Ovary (tissue), 9 donors: Measurements from ENCODE around the gene DHX8. TPM values are rescaled to one million over a fixed set of nuclear protein-coding genes. Genes with fewer than 3 reads are reported as not detected.

ENCODE experiments used
- DNase-seq, 5 donors: peaks; one replicate each; pipeline ENCODE4 v3.0.0-alpha.2; 2019 to 2020
- H3K27ac ChIP-seq, 2 donors: fragments of 200-600 bp; one replicate each; pipeline versions ENCODE4 v1.5.1 to v1.8.0; 2019 to 2022
- H3K27me3 ChIP-seq: fragments of 200-600 bp; one replicate; pipeline ENCODE4 v1.8.0; 2022
- H3K36me3 ChIP-seq: fragments of 200-600 bp; sonication (generic); one replicate; pipeline ENCODE4 v1.5.1; 2019
- H3K4me1 ChIP-seq: one replicate; pipeline ENCODE4 v1.8.1; 2013; ENCODE audit warnings: mild to moderate bottlenecking, moderate library complexity; ENCODE audit not compliant: insufficient read depth
- H3K4me3 ChIP-seq: fragments of 200-600 bp; sonication (generic); one replicate; pipeline ENCODE4 v1.5.1; 2017
- H3K9me3 ChIP-seq, 2 donors: fragments of 200-600 bp in 1 of 2; sonication (generic) in 1 of 2; one replicate each; pipeline versions ENCODE4 v1.5.1 to v1.8.1; 2013 to 2019; ENCODE audit warnings: mild to moderate bottlenecking in 1 of 2, moderate library complexity in 1 of 2
- EP300 ChIP-seq: sonication (generic); formaldehyde crosslinking; IDR thresholded peaks from one replicate; pipeline ENCODE4 v1.6.1; 2017; ENCODE audit warnings: antibody characterized with exemption
- POLR2A ChIP-seq: fragments of 450-650 bp; IDR thresholded peaks from one replicate; pipeline ENCODE4 v1.6.1; 2017; ENCODE audit warnings: antibody characterized with exemption, mild to moderate bottlenecking, moderate library complexity
- WGBS, 3 donors: extraction: QIAGEN DNeasy Blood & Tissue Kit in 1 of 3; methylation state at CpG; one replicate each; pipeline versions ENCODE4 v1.1.5 to v1.1.7; 2013 to 2017; 5-methylcytosine and 5-hydroxymethylcytosine counted together
- intact Hi-C, 4 donors: fragments of 100-400 bp; cut with DNase I; formaldehyde crosslinking; loops; one replicate each; pipeline versions ENCODE4 v1.11.0 to v1.15.1; 2022 to 2023
- polyA plus RNA-seq, 2 donors: library from polyadenylated mRNA; stranded (reverse); fragments of 200-250 nt in 1 of 2; fragments of 350-450 nt in 1 of 2; fragmentation: Illumina TruSeq in 1 of 2; extraction: RNeasy Lipid Tissue Mini Kit (QIAGEN cat#74804) in 1 of 2; gene quantifications; one replicate each; pipeline ENCODE4 v1.2.3, GENCODE V29; 2013 to 2014
- total RNA-seq, 7 donors: library from RNA; depleted of rRNA in 2 of 7; stranded (reverse); fragments of >200 nt in 2 of 7; fragmentation: NEBNext Ultra II Directional in 3 of 7; extraction: Animal tissue kit (Norgen Biotek cat#: 25700) in 3 of 7; gene quantifications; one replicate each; pipeline versions ENCODE4 v1.1.0 to v1.2.4, GENCODE V29; 2016 to 2023
- TF ChIP-seq, protein P1 (sequence below), 3 donors: fragments of 450-650 bp in 2 of 3; fragments of 200-600 bp in 1 of 3; IDR thresholded peaks; one replicate each; pipeline versions ENCODE4 v1.5.1 to v1.8.0; 2016 to 2022; ENCODE audit warnings: antibody characterized with exemption in 3 of 3, mild to moderate bottlenecking in 1 of 3
- donor health status: DM: no; HTN: no; CAD: no; lungs with moderate emphysema.
- donor health status: DM: no; HTN: no; CAD: no.
- donor health status: Bipolar disorder and iron deficiency.
- donor health status: DM: yes; HTN: yes; CAD: no.
- donor health status: DM: no; HTN: no; CAD: no.
- donor health status: DM: yes; HTN: yes; CAD: no.

The DHX8 gene
- total and polyA plus RNA-seq, 9 donors, result 14.6 to 55.1 (median 37.1) TPM

DNA sequence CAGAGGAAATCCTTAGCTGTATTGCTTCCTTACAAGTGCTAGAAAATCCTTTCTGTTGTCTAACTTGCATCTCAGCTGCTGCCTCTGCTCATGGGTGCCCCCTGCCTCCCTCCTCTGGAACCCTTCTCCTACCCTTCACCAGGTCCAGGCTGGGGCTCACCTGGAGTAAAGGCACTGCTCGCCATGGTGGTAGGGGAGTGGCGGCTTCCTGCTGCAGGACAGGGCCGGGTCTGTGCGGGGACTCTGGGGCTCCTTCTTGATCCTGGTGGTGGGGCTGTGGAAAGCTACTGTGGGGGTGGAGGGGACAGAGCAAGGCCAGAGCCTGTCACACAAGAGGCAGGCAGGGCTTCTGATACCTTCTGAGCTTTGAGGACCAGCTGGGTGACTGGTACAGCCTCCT lies 49.9 kb downstream of the DHX8 start:
- no peak for DNase-seq

DNA sequence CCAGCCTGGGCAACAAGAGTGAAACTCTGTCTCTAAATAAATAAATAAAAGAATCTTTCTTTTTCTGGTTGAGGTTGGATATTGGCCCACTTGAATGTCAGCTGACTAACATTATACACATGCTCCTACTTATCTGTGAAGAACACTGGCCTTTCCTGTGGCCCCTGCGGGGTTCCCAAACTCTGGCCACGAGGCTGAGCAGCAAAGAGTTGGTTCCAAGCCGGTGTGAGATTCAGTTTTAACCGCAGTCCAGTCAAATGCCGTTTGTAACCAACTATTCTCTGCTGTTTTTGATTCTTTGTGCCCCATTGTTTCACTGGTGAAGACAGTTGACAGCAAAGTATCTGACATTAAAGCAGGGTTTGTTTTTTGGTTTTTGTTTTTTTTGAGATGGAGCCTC lies 51.1 kb downstream of the DHX8 start:
- DNase-seq, result no peak
- intact Hi-C loops, result no loop called here
- Histone ChIP-seq H3K27me3 (no peaks in the 10 kb centered on the region), H3K4me3 (no peak overlapping the region), H3K27ac (no peak overlapping the region), H3K9me3 (no peaks in the 10 kb centered on the region), H3K4me1 (peaks cover 8% of the 10 kb centered on the region), H3K36me3 (no peaks in the 10 kb centered on the region)
- WGBS, 3 donors, result 93% methylated on average over 5 of the region's 5 CpGs
- TF ChIP-seq, protein P1, sequence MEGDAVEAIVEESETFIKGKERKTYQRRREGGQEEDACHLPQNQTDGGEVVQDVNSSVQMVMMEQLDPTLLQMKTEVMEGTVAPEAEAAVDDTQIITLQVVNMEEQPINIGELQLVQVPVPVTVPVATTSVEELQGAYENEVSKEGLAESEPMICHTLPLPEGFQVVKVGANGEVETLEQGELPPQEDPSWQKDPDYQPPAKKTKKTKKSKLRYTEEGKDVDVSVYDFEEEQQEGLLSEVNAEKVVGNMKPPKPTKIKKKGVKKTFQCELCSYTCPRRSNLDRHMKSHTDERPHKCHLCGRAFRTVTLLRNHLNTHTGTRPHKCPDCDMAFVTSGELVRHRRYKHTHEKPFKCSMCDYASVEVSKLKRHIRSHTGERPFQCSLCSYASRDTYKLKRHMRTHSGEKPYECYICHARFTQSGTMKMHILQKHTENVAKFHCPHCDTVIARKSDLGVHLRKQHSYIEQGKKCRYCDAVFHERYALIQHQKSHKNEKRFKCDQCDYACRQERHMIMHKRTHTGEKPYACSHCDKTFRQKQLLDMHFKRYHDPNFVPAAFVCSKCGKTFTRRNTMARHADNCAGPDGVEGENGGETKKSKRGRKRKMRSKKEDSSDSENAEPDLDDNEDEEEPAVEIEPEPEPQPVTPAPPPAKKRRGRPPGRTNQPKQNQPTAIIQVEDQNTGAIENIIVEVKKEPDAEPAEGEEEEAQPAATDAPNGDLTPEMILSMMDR (IDR thresholded peaks at IDR 0.05), result no peak
- TF ChIP-seq POLR2A, result no peak
- TF ChIP-seq EP300, result no peak

More for the DNA sequence above, 49.9 kb downstream of the DHX8 start:
- Histone ChIP-seq H3K4me3 (no peak overlapping the region), H3K4me1 (peaks cover 8% of the 10 kb centered on the region), H3K27me3 (no peaks in the 10 kb centered on the region), H3K9me3 (no peaks in the 10 kb centered on the region), H3K27ac (no peak overlapping the region), H3K36me3 (no peaks in the 10 kb centered on the region)
- TF ChIP-seq POLR2A (no peak), EP300 (no peak)
- intact Hi-C loops, result no loop called here
- 92 to 100% (median 95%) methylated on average over 4 of the region's 4 CpGs for WGBS, 3 donors

DNA sequence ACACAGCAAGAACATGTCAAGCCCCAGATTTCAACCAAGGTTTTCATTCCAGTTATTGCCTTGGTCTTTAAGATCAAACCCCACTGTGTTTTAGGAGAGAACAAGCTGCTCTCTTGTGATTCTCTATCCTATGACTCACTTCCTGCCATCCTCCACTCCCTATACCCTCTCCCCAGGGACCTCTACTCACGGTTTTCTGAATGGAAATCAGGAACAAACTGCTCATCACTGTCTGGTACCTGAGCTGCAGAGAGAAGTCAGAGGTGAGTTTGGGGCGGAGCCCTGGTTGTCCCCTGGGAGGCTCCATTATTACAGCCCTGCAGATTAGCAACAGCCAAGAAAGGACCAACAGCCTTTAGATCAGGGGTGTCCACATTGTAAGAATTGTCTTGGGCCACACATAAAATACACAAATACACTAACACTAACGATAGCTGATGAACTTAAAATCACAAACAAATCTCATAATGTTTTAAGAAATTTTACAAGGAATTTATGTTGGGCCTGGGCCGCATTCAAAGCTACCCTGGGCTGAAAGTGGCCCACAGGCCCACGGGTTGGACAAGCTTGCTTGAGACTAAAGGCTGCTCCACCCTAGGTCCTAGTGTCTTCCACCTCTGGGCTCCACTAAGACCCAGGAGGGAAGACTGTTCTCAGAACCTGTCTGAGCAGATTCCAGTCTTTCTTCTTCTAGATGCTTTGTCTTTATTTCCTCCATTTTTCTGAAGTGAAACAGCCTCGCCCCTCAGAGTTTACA lies 52.6 kb downstream of the DHX8 start:
- Histone ChIP-seq H3K27ac (no peak overlapping the region), H3K4me1 (no peaks in the 10 kb centered on the region), H3K27me3 (no peaks in the 10 kb centered on the region), H3K9me3 (no peaks in the 10 kb centered on the region), H3K4me3 (no peak overlapping the region), H3K36me3 (no peaks in the 10 kb centered on the region)
- WGBS, 3 donors, result 66 to 77% (median 77%) methylated on average over 6 of the region's 6 CpGs
- intact Hi-C loops, result no loop called here
- DNase-seq, result no peak
- no peak for TF ChIP-seq POLR2A
- TF ChIP-seq EP300, result no peak
- TF ChIP-seq, protein P1 (IDR thresholded peaks at IDR 0.05), result no peak

DNA sequence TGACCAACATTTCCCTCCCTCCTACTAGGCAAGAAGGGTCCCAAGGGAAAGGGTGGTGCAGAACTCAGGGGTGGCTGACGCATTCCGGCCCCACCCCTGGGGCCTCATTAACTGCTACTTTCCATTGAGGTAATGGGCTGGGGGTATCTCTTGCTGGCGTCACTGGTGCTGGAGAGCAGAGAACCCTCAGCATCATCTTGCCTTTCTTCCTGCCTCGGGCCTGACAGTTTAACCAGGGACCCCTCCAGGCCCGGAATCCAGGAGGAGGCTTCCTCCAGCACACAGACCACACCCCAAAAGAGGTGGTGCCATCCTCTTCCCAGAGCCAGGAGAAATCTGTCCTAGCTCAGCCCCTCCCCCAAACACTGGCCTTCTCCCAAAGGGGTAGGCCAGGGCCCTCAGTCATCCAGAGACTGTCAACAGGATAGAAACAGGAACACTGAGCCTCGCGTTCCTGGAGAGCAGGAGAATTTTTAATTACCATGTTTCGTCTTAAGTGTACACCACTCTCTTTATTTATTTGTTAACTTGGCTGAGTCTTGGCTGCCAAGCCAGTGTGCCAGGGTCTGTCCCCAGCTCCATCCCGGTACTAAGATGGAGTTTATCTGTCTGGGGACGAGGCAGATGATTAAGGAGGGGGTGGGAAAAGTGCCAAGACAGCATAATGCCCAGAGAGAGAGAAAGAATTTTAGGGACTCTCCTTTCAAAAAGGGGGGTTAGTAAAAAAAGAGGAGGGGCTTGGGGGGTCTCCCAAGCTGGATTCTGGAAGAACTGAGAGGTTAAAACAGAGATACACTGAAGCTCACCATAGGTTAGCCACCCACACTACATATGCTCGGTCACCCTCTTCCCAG lies 57.3 kb downstream of the DHX8 start:
- Histone ChIP-seq H3K9me3 (no peaks in the 10 kb centered on the region), H3K36me3 (no peaks in the 10 kb centered on the region), H3K27me3 (no peaks in the 10 kb centered on the region), H3K27ac (no peak overlapping the region), H3K4me1 (peaks cover 6% of the 10 kb centered on the region), H3K4me3 (no peak overlapping the region)
- no peak for TF ChIP-seq POLR2A
- TF ChIP-seq, protein P1 (IDR thresholded peaks at IDR 0.05), result no peak
- TF ChIP-seq EP300, result no peak
- intact Hi-C loops, result no loop called here
- 56 to 75% (median 62%) methylated on average over 11 of the region's 11 CpGs for WGBS, 3 donors
- no peak for DNase-seq
